Retina (tissue), 1 donor: ENCODE measurements around the gene EXOC6.

Source experiments
- DNase-seq: peaks from one replicate; pipeline ENCODE4 v3.0.0-alpha.2; 2016

The EXOC6 gene

DNA sequence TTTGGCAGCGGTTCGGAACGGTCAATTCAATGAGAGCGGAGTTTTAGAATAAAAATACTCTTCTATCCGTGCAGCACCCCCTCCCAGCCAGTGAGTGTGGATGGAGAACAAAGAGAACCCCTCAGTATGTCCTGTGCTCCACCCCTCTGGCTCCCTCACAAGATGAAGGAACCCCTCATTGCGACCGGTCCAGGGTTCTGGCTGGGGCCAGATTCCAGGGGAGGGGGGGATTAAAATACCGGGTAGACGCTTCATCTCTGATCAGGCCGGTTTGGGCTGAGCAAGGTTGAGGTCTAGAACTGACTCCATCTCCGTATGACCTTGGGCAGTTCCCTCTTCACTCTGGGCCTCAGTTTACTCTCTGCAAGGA lies 218.2 kb downstream of the EXOC6 start:
- DNase-seq: no peak

- DNase-seq: no peak
Measured at GRCh38 chr10:93067443-93068365, 219.4 kb downstream of the EXOC6 start.

DNA sequence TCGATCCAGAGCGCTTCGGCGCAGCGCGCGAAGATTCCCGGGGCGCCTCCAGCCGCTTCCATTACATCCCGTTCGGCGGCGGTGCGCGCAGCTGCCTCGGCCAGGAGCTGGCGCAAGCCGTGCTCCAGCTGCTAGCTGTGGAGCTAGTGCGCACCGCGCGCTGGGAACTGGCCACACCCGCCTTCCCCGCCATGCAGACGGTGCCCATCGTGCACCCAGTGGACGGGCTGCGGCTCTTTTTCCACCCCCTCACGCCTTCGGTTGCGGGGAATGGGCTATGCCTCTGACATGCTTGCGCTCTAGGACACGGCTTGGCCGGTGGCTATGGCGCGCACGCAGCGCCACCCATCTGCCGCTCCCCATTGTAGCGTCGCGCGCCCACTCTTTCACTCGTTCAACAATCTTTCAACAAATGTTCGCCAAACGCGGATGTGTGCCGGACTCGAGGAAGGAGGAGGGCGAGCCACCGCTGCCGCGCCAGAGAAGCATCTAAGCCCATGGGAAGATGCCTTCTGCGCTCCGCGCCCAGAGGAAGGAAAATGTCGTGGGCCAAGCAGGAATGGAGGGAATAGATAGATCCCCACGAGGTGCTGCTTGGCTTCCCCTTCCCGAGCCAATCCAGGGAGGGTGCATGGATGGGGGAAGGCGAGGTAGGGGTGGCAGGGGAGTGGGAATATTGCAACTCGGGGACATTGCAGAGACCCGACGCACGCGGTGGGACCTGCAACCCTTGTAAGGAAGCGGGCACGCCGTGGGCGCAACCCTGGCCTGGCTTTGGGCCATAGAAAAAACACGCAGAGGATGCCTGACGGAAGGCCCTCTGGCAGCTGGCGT lies 220.3 kb downstream of the EXOC6 start:
- peak; percentile 87 for DNase-seq

- DNase-seq: no peak
Measured at GRCh38 chr10:93069245-93069561, 220.9 kb downstream of the EXOC6 start.

DNA sequence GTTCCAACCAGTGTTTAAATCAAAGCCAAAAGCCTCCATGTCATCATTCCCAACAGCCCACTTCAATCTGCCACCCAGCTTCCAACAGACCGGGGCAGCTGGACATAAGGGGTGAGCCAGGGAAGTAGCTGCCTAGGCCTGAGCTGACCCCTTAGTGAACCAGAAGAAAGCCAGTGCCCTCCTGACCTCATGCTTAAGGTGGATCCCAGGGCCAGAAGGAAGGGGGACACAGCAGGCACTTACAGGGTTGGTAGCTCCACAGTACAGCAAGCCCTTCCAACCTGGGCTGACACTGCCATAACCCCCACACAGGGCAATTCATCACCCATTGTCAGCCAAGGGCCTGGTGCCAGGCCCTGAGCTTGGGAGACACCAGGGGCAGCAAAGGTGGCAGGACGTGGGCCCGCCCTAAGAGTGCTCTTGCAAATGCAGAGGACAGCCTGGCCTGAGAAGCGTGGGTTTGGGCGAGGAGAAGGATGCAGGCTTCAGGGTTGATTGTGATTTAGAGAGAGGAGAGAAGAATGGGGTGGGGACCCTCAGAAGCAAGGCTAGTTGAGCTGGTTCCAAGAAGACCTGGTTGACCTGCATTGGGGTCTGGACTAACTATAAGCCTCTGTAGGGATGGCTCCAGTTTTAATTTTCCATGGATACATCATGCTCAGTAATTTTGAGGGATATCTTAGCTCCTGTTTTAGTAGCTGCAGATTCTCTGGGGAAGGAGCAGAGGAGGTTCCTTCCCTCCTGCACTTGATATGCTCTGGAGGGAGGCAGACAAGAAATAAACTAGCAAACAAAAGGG lies 222.3 kb downstream of the EXOC6 start:
- peak; percentile 10 for DNase-seq

GRCh38 chr10:93071177-93071472 lies 222.8 kb downstream of the EXOC6 start:
- DNase-seq: peak; percentile 12

- DNase-seq: peak; percentile 73
Measured at GRCh38 chr10:93071674-93072224, 223.4 kb downstream of the EXOC6 start.

DNA sequence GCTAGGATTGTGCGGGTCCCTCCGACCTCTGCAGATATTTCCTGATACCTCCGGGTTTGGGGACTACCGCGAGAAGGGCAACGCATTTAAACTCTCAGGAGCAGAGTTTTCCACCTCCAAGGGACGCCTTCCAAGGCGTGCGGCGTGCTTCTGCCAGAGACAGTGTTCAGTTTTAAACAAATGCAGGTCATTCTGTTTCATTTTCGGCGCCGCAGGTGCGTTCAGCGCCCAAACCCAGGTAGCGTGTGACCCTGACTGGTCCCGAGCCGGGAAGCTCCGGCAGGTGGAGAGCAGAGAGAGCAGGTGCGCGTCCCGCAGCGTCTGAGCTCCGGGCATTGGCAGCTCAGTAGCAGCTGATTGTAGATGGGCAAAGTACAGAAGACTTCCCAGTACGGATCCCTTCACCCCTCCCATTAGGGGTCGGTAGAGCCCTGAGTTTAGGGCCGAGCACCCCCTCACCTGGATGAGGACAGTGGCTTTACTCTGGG lies 223.9 kb downstream of the EXOC6 start:
- no peak for DNase-seq

DNA sequence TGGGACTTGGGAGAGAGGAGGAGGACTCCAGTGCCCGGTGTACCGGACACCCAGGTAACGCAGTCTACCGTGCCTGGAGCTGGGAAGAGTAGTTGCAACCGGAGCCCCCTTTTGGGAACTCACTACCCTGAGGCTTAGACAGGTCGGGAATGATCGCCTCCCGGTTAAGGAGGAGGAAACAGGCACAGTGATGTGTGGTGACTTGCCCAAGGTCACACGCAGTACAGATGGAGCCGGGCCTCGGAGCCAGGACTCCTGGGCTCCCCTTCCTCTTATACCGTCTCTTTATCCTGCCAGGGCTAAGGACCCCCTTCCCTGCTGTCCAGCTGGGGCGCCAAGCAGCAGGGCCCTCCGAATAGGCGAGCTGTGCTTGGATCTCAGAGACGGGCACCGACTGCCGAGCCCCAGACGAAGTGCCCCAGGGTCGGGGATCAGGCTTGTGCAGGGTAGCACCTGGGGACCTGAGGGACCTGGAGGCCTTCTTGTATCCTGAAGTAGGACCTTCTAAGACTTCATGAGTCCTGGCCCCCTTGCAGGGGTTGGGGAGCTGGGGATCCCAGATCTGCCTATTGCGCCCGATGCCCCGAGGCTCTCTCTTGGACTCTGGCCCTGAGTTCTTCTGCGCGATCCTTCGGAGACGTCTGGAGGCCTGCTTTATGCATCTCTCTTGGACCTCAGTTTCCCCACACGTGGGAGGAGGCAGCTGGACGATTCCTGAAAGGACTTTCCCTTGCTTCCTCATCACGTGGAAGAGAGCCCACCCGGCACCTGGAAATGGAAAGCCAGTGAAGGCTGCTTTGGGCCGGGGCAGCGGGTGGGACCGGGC lies 224.6 kb downstream of the EXOC6 start:
- peak; percentile 61 for DNase-seq

DNA sequence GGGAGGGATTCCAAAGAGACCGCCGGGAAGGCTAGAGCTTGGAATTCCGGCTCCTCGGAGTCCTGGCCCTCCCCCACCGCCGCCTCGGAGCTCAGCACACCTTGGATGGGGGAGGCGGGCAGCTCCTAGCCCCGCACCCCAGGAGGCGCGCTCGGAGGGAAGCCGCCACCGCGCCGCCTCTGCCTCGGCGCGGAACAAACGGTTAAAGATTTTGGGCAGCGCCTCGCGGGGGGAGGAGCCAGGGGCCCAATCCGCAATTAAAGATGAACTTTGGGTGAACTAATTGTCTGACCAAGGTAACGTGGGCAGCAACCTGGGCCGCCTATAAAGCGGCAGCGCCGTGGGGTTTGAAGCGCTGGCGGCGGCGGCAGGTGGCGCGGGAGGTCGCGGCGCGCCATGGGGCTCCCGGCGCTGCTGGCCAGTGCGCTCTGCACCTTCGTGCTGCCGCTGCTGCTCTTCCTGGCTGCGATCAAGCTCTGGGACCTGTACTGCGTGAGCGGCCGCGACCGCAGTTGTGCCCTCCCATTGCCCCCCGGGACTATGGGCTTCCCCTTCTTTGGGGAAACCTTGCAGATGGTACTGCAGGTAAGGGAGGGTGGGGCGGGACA lies 225.3 kb downstream of the EXOC6 start, which contains the start of gene CYP26A1:
Gene CYP26A1 (plus strand): TSS at position 355 of the 608 bp plus-strand sequence. CDS start 42 bp downstream, at position 397.
- peak; percentile 78 for DNase-seq

GRCh38 chr10:93074147-93074596 lies 225.9 kb downstream of the EXOC6 start:
- peak; percentile 83 for DNase-seq

DNA sequence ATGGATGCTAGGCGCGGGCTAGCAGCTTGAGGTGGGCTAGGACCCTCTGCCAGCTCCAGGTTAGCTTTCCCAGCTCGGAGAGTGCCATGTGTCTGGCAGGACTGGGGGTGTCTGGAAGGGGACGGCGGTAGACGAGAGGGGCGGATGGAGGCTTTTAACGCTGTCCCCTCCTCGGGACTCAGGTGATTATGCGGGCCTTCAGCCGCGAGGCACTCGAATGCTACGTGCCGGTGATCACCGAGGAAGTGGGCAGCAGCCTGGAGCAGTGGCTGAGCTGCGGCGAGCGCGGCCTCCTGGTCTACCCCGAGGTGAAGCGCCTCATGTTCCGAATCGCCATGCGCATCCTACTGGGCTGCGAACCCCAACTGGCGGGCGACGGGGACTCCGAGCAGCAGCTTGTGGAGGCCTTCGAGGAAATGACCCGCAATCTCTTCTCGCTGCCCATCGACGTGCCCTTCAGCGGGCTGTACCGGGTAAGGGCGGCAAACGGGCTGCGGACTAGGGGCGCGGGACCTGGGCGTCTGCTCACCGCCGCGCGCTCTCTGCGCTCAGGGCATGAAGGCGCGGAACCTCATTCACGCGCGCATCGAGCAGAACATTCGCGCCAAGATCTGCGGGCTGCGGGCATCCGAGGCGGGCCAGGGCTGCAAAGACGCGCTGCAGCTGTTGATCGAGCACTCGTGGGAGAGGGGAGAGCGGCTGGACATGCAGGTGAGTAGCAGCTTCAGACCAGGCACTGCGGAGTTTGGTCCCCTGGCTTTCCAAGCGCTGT lies 226.5 kb downstream of the EXOC6 start:
- DNase-seq: peak; percentile 85

- no peak for DNase-seq
Measured at GRCh38 chr10:93075369-93076221, 227.3 kb downstream of the EXOC6 start.

DNA sequence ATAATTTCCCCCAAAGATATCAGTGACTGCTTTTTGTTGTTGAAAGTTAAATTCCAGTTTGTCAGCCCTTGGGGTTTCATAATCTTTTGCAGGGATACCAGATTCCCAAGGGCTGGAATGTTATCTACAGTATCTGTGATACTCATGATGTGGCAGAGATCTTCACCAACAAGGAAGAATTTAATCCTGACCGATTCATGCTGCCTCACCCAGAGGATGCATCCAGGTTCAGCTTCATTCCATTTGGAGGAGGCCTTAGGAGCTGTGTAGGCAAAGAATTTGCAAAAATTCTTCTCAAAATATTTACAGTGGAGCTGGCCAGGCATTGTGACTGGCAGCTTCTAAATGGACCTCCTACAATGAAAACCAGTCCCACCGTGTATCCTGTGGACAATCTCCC lies 228.6 kb downstream of the EXOC6 start:
- no peak for DNase-seq

- DNase-seq: no peak
Measured at GRCh38 chr10:93077860-93078337, 229.6 kb downstream of the EXOC6 start.

- DNase-seq: no peak
Measured at GRCh38 chr10:93079663-93080349, 231.5 kb downstream of the EXOC6 start.

GRCh38 chr10:93080350-93081046 lies 232.2 kb downstream of the EXOC6 start:
- DNase-seq: peak; percentile 80

- DNase-seq: no peak
Measured at GRCh38 chr10:93081318-93081717, 233.0 kb downstream of the EXOC6 start.
